GM23248 (cell line): ENCODE measurements around the gene CARMIL1. TPM values are rescaled to one million over a fixed set of nuclear protein-coding genes. Genes with fewer than 3 reads are reported as not detected.

Source experiments
- DNase-seq: peaks from one replicate; pipeline ENCODE4 v3.0.0-alpha.2; 2015
- H2AFZ ChIP-seq: fragments of 200-600 bp; sonication (generic); 2 replicates; pipeline ENCODE4 v1.6.1; 2016; ENCODE audit warnings: antibody characterized with exemption
- H3F3A ChIP-seq: fragments of 200-600 bp; sonication (generic); 2 replicates; pipeline ENCODE4 v1.6.1; 2016; ENCODE audit warnings: mild to moderate bottlenecking, antibody characterized with exemption, mixed run types; ENCODE audit not compliant: insufficient read depth
- H3K27ac ChIP-seq: fragments of 200-600 bp; sonication (generic); 2 replicates; pipeline ENCODE4 v1.5.1; 2016; ENCODE audit warnings: mild to moderate bottlenecking
- H3K27me3 ChIP-seq: fragments of 200-600 bp; sonication (generic); replicated peaks from 2 replicates; pipeline ENCODE4 v1.6.1; 2016; ENCODE audit warnings: mild to moderate bottlenecking; ENCODE audit not compliant: insufficient read depth
- H3K36me3 ChIP-seq: fragments of 200-600 bp; sonication (generic); 2 replicates; pipeline ENCODE4 v1.6.1; 2016; ENCODE audit warnings: low read depth, mild to moderate bottlenecking
- H3K4me1 ChIP-seq: fragments of 200-600 bp; sonication (generic); 2 replicates; pipeline ENCODE4 v1.6.1; 2016; ENCODE audit warnings: mild to moderate bottlenecking; ENCODE audit not compliant: insufficient read depth
- H3K4me2 ChIP-seq: fragments of 200-600 bp; sonication (generic); one replicate; pipeline ENCODE4 v1.6.1; 2016; ENCODE audit warnings: mild to moderate bottlenecking; ENCODE audit not compliant: unreplicated experiment
- H3K4me3 ChIP-seq: fragments of 200-600 bp; sonication (generic); 2 replicates; pipeline ENCODE4 v1.5.1; 2016; ENCODE audit warnings: mild to moderate bottlenecking
- H3K79me2 ChIP-seq: fragments of 200-600 bp; sonication (generic); 2 replicates; pipeline ENCODE4 v1.6.1; 2016; ENCODE audit warnings: mild to moderate bottlenecking; ENCODE audit not compliant: insufficient read depth
- H3K9ac ChIP-seq: fragments of 200-600 bp; sonication (generic); 2 replicates; pipeline ENCODE4 v1.6.1; 2016; ENCODE audit warnings: mild to moderate bottlenecking
- H3K9me2 ChIP-seq: fragments of 200-600 bp; sonication (generic); 2 replicates; pipeline ENCODE4 v1.6.1; 2016; ENCODE audit warnings: mixed run types, mild to moderate bottlenecking, moderate library complexity; ENCODE audit not compliant: insufficient read depth
- H3K9me3 ChIP-seq: fragments of 200-600 bp; sonication (generic); one replicate; pipeline ENCODE4 v1.6.1; 2017; ENCODE audit warnings: low read depth
- H4K20me1 ChIP-seq: fragments of 200-600 bp; sonication (generic); 2 replicates; pipeline ENCODE4 v1.6.0; 2016; ENCODE audit not compliant: insufficient read depth
- EZH2 ChIP-seq: fragments of 200-600 bp; sonication (generic); IDR thresholded peaks from 2 replicates; pipeline ENCODE4 v1.6.1; 2018; ENCODE audit warnings: antibody characterized with exemption, mild to moderate bottlenecking; ENCODE audit not compliant: insufficient read depth, poor library complexity, severe bottlenecking
- EZH2phosphoT487 ChIP-seq: fragments of 200-600 bp; sonication (generic); IDR thresholded peaks from 2 replicates; pipeline ENCODE4 v1.6.1; 2018; ENCODE audit warnings: antibody characterized with exemption, moderate library complexity, mild to moderate bottlenecking, low read depth; ENCODE audit not compliant: insufficient read depth
- WGBS, 2 experiments: methylation state at CpG; one replicate each; pipeline ENCODE4 v1.1.6; 2015 to 2017; ENCODE audit warnings: low lambda C conversion rate in 2 of 2, low coverage in 1 of 2; ENCODE audit errors: missing lambda C conversion rate in 2 of 2; 5-methylcytosine and 5-hydroxymethylcytosine counted together
- in situ Hi-C: fragments of 300-500 bp; cut with MboI; formaldehyde crosslinking; loops from 2 replicates; pipeline ENCODE4 v1.15.0; 2020
- polyA plus RNA-seq: library from polyadenylated mRNA; unstranded; fragments of >200 nt; fragmentation: Nextera tagmentation; extraction: Ambion mirVana; gene quantifications from 2 replicates; pipeline ENCODE4 v1.2.1, GENCODE V29; 2016
- total RNA-seq: library from RNA; depleted of rRNA; stranded (reverse); fragments of >200 nt; shearing (Covaris generic); gene quantifications from 2 replicates; pipeline ENCODE4 v1.2.3, GENCODE V29; 2014

The CARMIL1 gene
- total and polyA plus RNA-seq, 2 experiments from 2014 or later = 10.9 to 11.0 TPM

DNA sequence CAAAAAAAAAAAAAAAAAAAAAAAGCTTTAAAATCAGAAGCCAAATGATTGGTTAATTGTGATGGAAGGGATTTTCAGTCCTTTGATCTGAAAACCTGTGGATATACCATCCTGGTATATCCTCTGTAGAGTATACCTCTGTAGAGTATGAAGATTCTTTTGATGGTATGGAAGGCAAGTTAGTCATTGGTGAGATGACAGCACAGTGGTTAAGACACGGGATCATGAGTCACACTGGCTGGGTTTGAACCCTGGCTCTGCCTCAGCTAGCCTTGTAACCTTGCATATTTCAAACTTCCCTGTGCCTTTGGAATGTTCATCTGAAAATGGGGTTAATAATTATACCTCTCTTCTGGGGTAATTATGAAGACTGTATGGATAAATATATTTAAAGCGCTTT is 179.3 kb downstream of the CARMIL1 start:
- H2AFZ ChIP-seq = no peak overlapping the region
- 43 to 46% methylated on average over 2 of the region's 2 CpGs for WGBS, 2 experiments
- no peaks in the 10 kb centered on the region for H4K20me1 ChIP-seq
- DNase-seq = peak; percentile 90
- peak overlapping the region; percentile 38 for H3K4me2 ChIP-seq
- TF ChIP-seq EZH2phosphoT487 = no peak
- TF ChIP-seq EZH2 = no peak
- H3K36me3 ChIP-seq = no peaks in the 10 kb centered on the region
- H3K4me1 ChIP-seq = peaks cover 17% of the 10 kb centered on the region
- no peak overlapping the region for H3K4me3 ChIP-seq
- H3K9ac ChIP-seq = no peak overlapping the region
- in situ Hi-C loops = no loop called here
- no peaks in the 10 kb centered on the region for H3K9me2 ChIP-seq
- H3K27me3 ChIP-seq = no peaks in the 10 kb centered on the region
- no peaks in the 10 kb centered on the region for H3K9me3 ChIP-seq
- H3K27ac ChIP-seq = 0 out of 2 replicates have a peak overlapping the region, but pooled peaks have one; percentile 5
- 0 out of 2 replicates have a peak, but pooled peaks cover 8% of the 10 kb centered on the region for H3F3A ChIP-seq
- H3K79me2 ChIP-seq = no peaks in the 10 kb centered on the region

- no peak overlapping the region for H3K4me2 ChIP-seq
- H3K27ac ChIP-seq = no peak overlapping the region
- H3K9me2 ChIP-seq = no peaks in the 10 kb centered on the region
- no peaks in the 10 kb centered on the region for H3K27me3 ChIP-seq
- WGBS, 2 experiments = 93 to 95% methylated on average over 7 of the region's 7 CpGs
- H3K9ac ChIP-seq = no peak overlapping the region
- in situ Hi-C loops = no loop called here
- no peaks in the 10 kb centered on the region for H4K20me1 ChIP-seq
- 0 out of 2 replicates have a peak, but pooled peaks cover 8% of the 10 kb centered on the region for H3F3A ChIP-seq
- no peak overlapping the region for H2AFZ ChIP-seq
- peaks cover 11% of the 10 kb centered on the region for H3K4me1 ChIP-seq
- H3K36me3 ChIP-seq = no peaks in the 10 kb centered on the region
- H3K4me3 ChIP-seq = no peak overlapping the region
- no peaks in the 10 kb centered on the region for H3K79me2 ChIP-seq
- no peak for DNase-seq
- TF ChIP-seq EZH2 (no peak), EZH2phosphoT487 (no peak)
- H3K9me3 ChIP-seq = no peaks in the 10 kb centered on the region
Measured at GRCh38 chr6:25462235-25462897, 183.2 kb downstream of the CARMIL1 start.

DNA sequence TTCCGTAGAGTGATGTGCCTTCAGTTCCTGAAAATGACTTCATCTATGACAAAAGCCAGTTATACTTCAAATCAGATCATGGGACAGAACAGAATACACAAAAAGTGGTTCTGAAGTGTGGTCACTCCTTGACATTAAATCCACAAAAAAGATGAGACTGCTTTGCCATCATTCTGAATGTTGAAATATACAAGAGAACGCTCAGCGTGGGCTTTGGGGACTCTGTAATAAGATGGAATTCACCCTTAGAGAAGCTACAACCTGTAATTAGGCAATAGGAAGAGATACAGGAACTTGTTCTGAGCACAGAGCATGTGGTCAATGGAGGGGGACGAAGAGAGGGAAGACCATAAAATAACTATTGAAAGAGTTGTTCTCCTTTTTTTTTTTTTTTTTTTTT is 184.3 kb downstream of the CARMIL1 start:
- H3K9me2 ChIP-seq = no peaks in the 10 kb centered on the region
- in situ Hi-C loops = no loop called here
- peaks cover 7% of the 10 kb centered on the region for H3K4me1 ChIP-seq
- no peak overlapping the region for H3K27ac ChIP-seq
- no peak for TF ChIP-seq EZH2phosphoT487
- TF ChIP-seq EZH2 = no peak
- H3K79me2 ChIP-seq = no peaks in the 10 kb centered on the region
- no peak overlapping the region for H3K9ac ChIP-seq
- H3K4me2 ChIP-seq = no peak overlapping the region
- H4K20me1 ChIP-seq = no peaks in the 10 kb centered on the region
- no peaks in the 10 kb centered on the region for H3K9me3 ChIP-seq
- H2AFZ ChIP-seq = no peak overlapping the region
- H3K27me3 ChIP-seq = no peaks in the 10 kb centered on the region
- DNase-seq = no peak
- WGBS, 2 experiments = 94 to 97% methylated on average over 4 of the region's 4 CpGs
- 0 out of 2 replicates have a peak, but pooled peaks cover 6% of the 10 kb centered on the region for H3F3A ChIP-seq
- H3K4me3 ChIP-seq = no peak overlapping the region
- H3K36me3 ChIP-seq = no peaks in the 10 kb centered on the region

DNA sequence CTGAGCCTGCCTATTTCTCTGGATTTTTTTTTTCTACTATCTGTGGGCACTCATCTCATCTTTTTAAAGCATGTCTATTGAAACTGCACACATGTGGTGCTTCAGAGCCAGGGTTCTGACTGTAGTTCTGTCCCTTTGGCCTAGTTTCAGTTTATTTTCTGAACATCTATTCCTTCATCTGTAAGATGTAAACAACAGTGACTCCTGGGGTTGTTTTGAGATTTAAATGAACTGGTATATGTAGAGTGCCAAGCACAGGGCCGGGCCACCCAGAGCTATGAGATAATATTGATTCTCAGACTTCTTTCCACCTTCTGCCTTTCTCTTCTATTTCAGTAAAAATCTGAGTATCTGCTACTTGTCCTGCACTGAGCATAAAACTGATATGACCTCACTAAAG is 185.1 kb downstream of the CARMIL1 start:
- Histone ChIP-seq H3K9ac (no peak overlapping the region), H3K79me2 (no peaks in the 10 kb centered on the region), H3K9me3 (no peaks in the 10 kb centered on the region), H4K20me1 (no peaks in the 10 kb centered on the region), H2AFZ (no peak overlapping the region), H3K27me3 (no peaks in the 10 kb centered on the region), H3K36me3 (no peaks in the 10 kb centered on the region), H3K27ac (no peak overlapping the region), H3K4me1 (no peaks in the 10 kb centered on the region), H3K9me2 (no peaks in the 10 kb centered on the region), H3F3A (no peaks in the 10 kb centered on the region), H3K4me3 (no peak overlapping the region), H3K4me2 (no peak overlapping the region)
- 58 to 62% methylated on average over 1 of the region's 1 CpG for WGBS, 2 experiments
- in situ Hi-C loops = no loop called here
- TF ChIP-seq EZH2phosphoT487 (no peak), EZH2 (no peak)
- DNase-seq = no peak

DNA sequence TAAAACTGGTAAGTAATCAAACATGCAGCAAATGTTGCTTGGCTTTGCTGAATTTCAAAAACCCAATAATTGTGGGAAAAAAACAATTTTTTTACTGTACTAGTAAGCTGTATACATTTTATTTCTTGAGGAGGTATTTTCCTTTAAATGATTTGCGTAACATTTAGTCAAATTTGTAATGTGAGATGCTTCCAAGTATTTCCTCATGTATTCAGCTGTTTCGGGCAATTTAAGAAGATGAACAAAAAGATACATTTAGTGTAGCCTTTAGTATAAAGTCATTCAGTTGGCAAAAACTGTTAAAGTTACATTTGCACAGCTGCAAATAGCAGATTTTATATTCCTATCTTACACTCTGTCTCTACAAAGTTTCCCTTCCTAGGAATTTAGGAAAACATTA is 186.8 kb downstream of the CARMIL1 start:
- Histone ChIP-seq H3K79me2 (no peaks in the 10 kb centered on the region), H4K20me1 (no peaks in the 10 kb centered on the region), H3K4me1 (no peaks in the 10 kb centered on the region), H3K27ac (no peak overlapping the region), H3K36me3 (no peaks in the 10 kb centered on the region), H3K27me3 (no peaks in the 10 kb centered on the region), H3K4me2 (no peak overlapping the region), H3K9me2 (no peaks in the 10 kb centered on the region), H3F3A (no peaks in the 10 kb centered on the region), H3K9me3 (no peaks in the 10 kb centered on the region), H3K9ac (no peak overlapping the region), H3K4me3 (no peak overlapping the region), H2AFZ (no peak overlapping the region)
- TF ChIP-seq EZH2 (no peak), EZH2phosphoT487 (no peak)
- WGBS, 2 experiments = 90 to 91% methylated on average over 2 of the region's 2 CpGs
- DNase-seq = no peak
- in situ Hi-C loops = no loop called here
